ENCODE data around the gene TTC28.

DNA sequence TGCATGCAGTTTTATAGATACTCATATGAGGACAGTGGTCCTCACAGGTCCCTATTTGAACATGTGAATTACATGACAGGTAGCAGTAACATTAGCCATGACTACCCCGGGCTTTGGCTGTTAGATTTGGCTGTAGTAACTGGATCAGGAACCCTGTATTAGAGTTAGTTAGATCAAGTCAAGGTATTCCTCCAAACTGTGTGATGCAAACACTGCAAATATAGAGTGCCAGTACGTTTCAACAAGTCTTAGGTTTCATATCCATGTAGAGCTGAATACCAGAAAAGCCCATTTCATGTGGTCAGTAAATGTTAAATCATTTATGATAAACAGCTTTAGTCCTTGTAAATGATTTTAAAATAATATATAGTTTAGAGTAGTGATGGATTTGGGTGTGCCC is 731.1 kb downstream of the TTC28 start:
- TF ChIP-seq CTCF (conservative IDR thresholded peaks at IDR 0.05; ENCODE audit: low read length) (no peak), EZH2phosphoT487 (IDR thresholded peaks at IDR 0.05; ENCODE audit: borderline replicate concordance) (no peak)

All from Loucy (cell line).